CD4-positive, alpha-beta T cell (primary cell): ENCODE data around the gene SPIN1. TPM values are rescaled to one million over a fixed set of nuclear protein-coding genes. Genes with fewer than 3 reads are reported as not detected.

Experiments used
- ATAC-seq: fragments of 200-7000 bp; cut with Tn5 transposase; one replicate; pipeline ENCODE4 v1.10.0; 2022; ENCODE audit warnings: mild to moderate bottlenecking; ENCODE audit not compliant: poor library complexity
- CTCF ChIA-PET: fragments of 350-600 bp; sonication (Branson Sonifier 250); formaldehyde crosslinking; loops from one replicate; lab custom pipeline; 2021; ENCODE audit warnings: antibody characterized with exemption, inconsistent platforms; lab: Charles Lee
- POLR2A ChIA-PET: fragments of 350-600 bp; sonication (Branson Sonifier 250); formaldehyde crosslinking; loops from one replicate; lab custom pipeline; 2021; ENCODE audit warnings: antibody characterized with exemption, inconsistent platforms; lab: Charles Lee
- DNase-seq, 14 experiments: peaks; one replicate each; pipeline ENCODE4 v3.0.0-alpha.2; 2013 to 2020; ENCODE audit warnings: mixed read lengths in 2 of 14
- H3K27ac ChIP-seq, 2 donors: one replicate each; pipeline versions ENCODE4 v1.5.1 to v1.7.0; 2013; ENCODE audit warnings: low read length in 2 of 2, low read depth in 1 of 2, mild to moderate bottlenecking in 1 of 2
- H3K27me3 ChIP-seq, 2 experiments: 1 replicate in 1 of 2; 2 replicates in 1 of 2; pipeline versions ENCODE4 v1.6.1 to v1.7.0; 2013; ENCODE audit warnings: low read length in 2 of 2, control low read depth in 1 of 2, mild to moderate bottlenecking in 1 of 2, moderate library complexity in 1 of 2; ENCODE audit not compliant: insufficient read depth in 2 of 2, control insufficient read depth in 1 of 2
- H3K36me3 ChIP-seq: one replicate; pipeline ENCODE4 v1.6.1; 2013; ENCODE audit warnings: low read length, control low read depth; ENCODE audit not compliant: insufficient read depth
- H3K4me1 ChIP-seq: one replicate; pipeline ENCODE4 v1.6.1; 2013; ENCODE audit warnings: low read length, control low read depth; ENCODE audit not compliant: insufficient read depth
- H3K4me3 ChIP-seq: one replicate; pipeline ENCODE4 v1.5.1; 2013; ENCODE audit warnings: mild to moderate bottlenecking, low read length, moderate library complexity
- H3K9me3 ChIP-seq, 2 experiments: 1 replicate in 1 of 2; 2 replicates in 1 of 2; pipeline versions ENCODE4 v1.6.1 to v1.7.0; 2013; ENCODE audit warnings: low read length in 2 of 2, mild to moderate bottlenecking in 2 of 2, control low read depth in 1 of 2, moderate library complexity in 1 of 2; ENCODE audit not compliant: control insufficient read depth in 1 of 2, insufficient read depth in 1 of 2
- H3K27ac Mint-ChIP-seq: one replicate; pipeline ENCODE4 v1.8.0; 2020; ENCODE audit warnings: mixed read lengths
- H3K27me3 Mint-ChIP-seq: one replicate; pipeline ENCODE4 v1.8.0; 2021; ENCODE audit warnings: mixed read lengths
- H3K36me3 Mint-ChIP-seq: one replicate; pipeline ENCODE4 v1.8.0; 2021; ENCODE audit warnings: low read depth, mixed read lengths
- H3K4me1 Mint-ChIP-seq: one replicate; pipeline ENCODE4 v1.8.0; 2021; ENCODE audit warnings: low read depth, mixed read lengths
- H3K4me3 Mint-ChIP-seq: one replicate; pipeline ENCODE4 v1.8.0; 2020; ENCODE audit warnings: mild to moderate bottlenecking, mixed read lengths
- H3K9me3 Mint-ChIP-seq: one replicate; pipeline ENCODE4 v1.8.0; 2020; ENCODE audit warnings: mixed read lengths
- intact Hi-C, 2 experiments: fragments of 100-400 bp; cut with DNase I in 1 of 2; cut with micrococcal nuclease in 1 of 2; formaldehyde crosslinking; loops; one replicate each; pipeline versions ENCODE4 v1.15.1 to v1.9.0; 2023 to 2025; cut with DNase I, micrococcal nuclease
- total RNA-seq, 174 experiments: library from RNA in 2 of 174; stranded (reverse) in 2 of 174; gene quantifications; one replicate each; pipeline ENCODE4 v1.2.3 and lab custom pipeline; 2021 to 2026
- TF ChIP-seq, protein P1 (sequence below): fragments of 200-600 bp; IDR thresholded peaks from one replicate; pipeline ENCODE4 v1.8.0; 2022; ENCODE audit warnings: antibody characterized with exemption, mild to moderate bottlenecking

Gene SPIN1
- total RNA-seq, 2 experiments from 2014 or later, result 27.7 to 30.3 TPM

DNA sequence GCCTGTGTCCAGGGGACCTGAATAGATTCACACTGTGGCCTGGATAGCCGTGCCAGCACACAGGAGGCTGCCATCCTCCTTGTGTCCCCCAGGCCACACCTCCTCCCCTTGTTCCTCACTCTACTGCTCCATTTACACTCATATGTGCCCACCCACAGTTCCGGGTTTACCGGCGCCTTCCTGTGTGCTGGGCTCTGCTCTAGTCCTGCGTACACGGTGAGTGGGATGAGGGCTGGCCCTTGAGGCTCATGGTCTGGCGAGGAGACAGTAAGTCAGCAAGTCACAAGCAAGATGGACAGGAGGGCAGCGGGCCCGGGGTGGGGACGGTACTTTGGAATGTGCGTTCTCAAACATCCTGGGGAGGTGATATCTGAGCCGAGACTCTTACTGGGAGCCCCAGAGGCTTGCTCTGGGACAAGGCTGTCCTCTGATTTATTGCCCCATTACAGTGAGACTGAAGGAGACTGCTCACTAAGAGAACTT, 114.3 kb downstream of the SPIN1 start:
- no peak for ATAC-seq
- Histone ChIP-seq H3K27me3 (no peaks in the 10 kb centered on the region), H3K4me1 (no peaks in the 10 kb centered on the region), H3K9me3 (no peaks in the 10 kb centered on the region), H3K36me3 (no peaks in the 10 kb centered on the region), H3K4me3 (no peak overlapping the region), H3K27ac (no peak overlapping the region)
- Mint-ChIP-seq H3K4me1 (no peaks in the 10 kb centered on the region), H3K27ac (no peak overlapping the region), H3K4me3 (no peak overlapping the region), H3K36me3 (no peaks in the 10 kb centered on the region), H3K27me3 (no peaks in the 10 kb centered on the region), H3K9me3 (no peaks in the 10 kb centered on the region)
- CTCF ChIA-PET, result no interaction called here
- intact Hi-C loops, result loop anchor here in 1 of 2 experiments (1.0 kb wide), 1 partner anchor 21 kb away; no protein-coding TSS in a partner anchor
- DNase-seq, result no peak
- TF ChIP-seq, protein P1, sequence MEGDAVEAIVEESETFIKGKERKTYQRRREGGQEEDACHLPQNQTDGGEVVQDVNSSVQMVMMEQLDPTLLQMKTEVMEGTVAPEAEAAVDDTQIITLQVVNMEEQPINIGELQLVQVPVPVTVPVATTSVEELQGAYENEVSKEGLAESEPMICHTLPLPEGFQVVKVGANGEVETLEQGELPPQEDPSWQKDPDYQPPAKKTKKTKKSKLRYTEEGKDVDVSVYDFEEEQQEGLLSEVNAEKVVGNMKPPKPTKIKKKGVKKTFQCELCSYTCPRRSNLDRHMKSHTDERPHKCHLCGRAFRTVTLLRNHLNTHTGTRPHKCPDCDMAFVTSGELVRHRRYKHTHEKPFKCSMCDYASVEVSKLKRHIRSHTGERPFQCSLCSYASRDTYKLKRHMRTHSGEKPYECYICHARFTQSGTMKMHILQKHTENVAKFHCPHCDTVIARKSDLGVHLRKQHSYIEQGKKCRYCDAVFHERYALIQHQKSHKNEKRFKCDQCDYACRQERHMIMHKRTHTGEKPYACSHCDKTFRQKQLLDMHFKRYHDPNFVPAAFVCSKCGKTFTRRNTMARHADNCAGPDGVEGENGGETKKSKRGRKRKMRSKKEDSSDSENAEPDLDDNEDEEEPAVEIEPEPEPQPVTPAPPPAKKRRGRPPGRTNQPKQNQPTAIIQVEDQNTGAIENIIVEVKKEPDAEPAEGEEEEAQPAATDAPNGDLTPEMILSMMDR, result no peak
- POLR2A ChIA-PET, result no interaction called here

DNA sequence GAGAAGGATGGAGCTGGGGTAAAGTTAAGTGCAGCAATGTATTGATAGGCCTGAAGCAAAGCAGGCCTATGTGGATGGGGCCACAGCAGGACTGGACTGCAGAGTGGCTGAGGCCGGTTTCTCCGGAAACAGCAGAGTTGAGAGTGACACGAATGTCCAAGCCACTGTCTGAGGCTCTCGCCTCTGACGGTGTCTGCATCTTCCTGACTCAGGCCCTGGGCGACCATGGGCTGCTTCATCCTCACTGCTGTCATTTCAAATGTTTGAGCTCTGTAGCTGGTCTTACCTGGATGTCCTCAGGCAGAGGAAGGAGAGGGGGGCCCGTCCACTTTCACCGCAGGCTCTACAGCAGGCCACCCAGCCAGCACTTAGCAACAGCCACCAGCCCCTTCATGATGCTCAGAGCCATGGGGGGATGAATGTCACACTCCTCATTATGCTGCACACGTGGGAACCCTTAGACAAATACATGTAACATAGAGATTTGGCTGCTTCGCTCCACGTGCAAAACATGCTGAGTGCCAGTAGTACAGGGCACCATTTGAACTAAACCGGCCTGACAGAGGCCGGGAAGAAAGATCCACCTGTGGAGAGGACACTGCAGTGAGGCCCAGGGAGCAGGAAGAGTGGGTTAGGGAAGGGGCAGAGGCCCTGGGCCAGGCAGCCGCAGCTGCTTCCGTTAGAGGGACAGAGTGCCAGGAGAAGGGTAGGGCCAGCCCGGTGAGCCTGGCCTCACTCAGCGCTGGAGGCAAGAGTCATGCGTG, 115.0 kb downstream of the SPIN1 start:
- no peaks in the 10 kb centered on the region for H3K36me3 ChIP-seq
- no peaks in the 10 kb centered on the region for H3K4me1 Mint-ChIP-seq
- H3K9me3 ChIP-seq, result no peaks in the 10 kb centered on the region
- no peak overlapping the region for H3K4me3 Mint-ChIP-seq
- CTCF ChIA-PET, result no interaction called here
- H3K9me3 Mint-ChIP-seq, result no peaks in the 10 kb centered on the region
- H3K27me3 ChIP-seq, result no peaks in the 10 kb centered on the region
- DNase-seq (no peak), ATAC-seq (no peak)
- H3K27ac Mint-ChIP-seq, result no peak overlapping the region
- H3K4me1 ChIP-seq, result no peaks in the 10 kb centered on the region
- H3K36me3 Mint-ChIP-seq, result no peaks in the 10 kb centered on the region
- H3K4me3 ChIP-seq, result no peak overlapping the region
- TF ChIP-seq, protein P1, result no peak
- H3K27me3 Mint-ChIP-seq, result no peaks in the 10 kb centered on the region
- POLR2A ChIA-PET, result no interaction called here
- H3K27ac ChIP-seq, result no peak overlapping the region
- intact Hi-C loops, result loop anchor here in 1 of 2 experiments (1.0 kb wide), 1 partner anchor 20 kb away; no protein-coding TSS in a partner anchor

DNA sequence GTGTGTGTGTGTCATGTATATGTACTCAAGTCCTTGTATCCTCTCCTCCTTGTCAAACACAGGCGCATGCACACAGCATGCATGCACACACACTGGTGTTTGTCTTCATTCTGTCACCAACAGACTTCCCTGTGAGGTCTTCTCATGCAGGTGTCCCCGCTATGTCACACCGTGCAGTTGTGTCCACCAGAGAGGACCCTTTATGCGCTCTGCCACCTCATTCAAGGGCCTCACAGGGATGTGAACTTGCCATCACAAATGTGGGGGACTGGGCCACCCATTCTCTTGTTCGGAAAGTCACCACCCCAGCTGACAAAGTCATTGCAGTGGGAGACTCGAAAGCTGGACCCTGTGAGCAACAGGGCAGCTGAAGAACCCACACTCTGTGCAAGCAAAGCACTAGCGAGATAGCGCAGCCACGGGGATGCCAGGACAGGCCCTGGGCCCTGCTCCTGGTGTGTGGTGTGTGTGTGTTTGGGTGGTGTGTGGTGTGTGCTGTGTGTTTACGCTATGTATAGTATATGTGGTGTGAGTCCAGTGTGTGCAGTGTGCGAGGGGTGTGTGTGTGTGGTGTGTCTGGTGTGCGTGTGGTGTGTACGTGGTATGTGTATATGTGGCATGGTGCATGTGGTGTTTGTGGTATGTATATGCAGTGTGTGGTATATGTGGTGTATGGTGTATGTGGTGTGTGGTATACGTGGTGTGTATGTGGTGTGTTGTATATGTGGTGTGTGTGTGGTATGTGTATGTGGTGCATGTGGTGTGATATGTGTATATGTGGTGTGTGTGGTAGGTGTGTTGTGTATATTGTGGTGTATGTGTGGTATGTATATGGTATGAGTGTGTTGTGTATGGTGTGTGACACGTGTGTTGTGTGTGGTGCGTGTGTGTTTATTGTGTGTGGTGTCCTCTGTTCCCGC, 115.9 kb downstream of the SPIN1 start:
- intact Hi-C loops, result loop anchor here in 1 of 2 experiments (1.0 kb wide), 1 partner anchor 19 kb away; no protein-coding TSS in a partner anchor
- CTCF ChIA-PET, result no interaction called here
- no peaks in the 10 kb centered on the region for H3K9me3 Mint-ChIP-seq
- H3K36me3 Mint-ChIP-seq, result no peaks in the 10 kb centered on the region
- H3K4me3 Mint-ChIP-seq, result no peak overlapping the region
- no peak overlapping the region for H3K4me3 ChIP-seq
- no peaks in the 10 kb centered on the region for H3K27me3 Mint-ChIP-seq
- POLR2A ChIA-PET, result no interaction called here
- no peaks in the 10 kb centered on the region for H3K9me3 ChIP-seq
- ATAC-seq (no peak), DNase-seq (no peak)
- no peak overlapping the region for H3K27ac ChIP-seq
- H3K27me3 ChIP-seq, result no peaks in the 10 kb centered on the region
- TF ChIP-seq, protein P1, result no peak
- H3K36me3 ChIP-seq, result no peaks in the 10 kb centered on the region
- H3K4me1 Mint-ChIP-seq, result no peaks in the 10 kb centered on the region
- no peak overlapping the region for H3K27ac Mint-ChIP-seq
- H3K4me1 ChIP-seq, result no peaks in the 10 kb centered on the region
